Stimulated activated CD8-positive, alpha-beta memory T cell treated with anti-CD3 and anti-CD28 coated beads, Interleukin-12 subunit alpha, Interleukin-12 subunit beta, amount 100 ng/mL, for 24 hours (primary cell): ENCODE data around the gene GNG10.
"Not testable (repeated sequence)": the region's sequence is repeated elsewhere in the genome, so short reads cannot be mapped to it uniquely, and the experiment has no call there.

Experiments used
- DNase-seq: peaks from one replicate; pipeline ENCODE4 v3.0.0-alpha.2; 2020; ENCODE audit errors: extremely low read depth

GNG10 gene

GRCh38 chr9:111649016-111649415, 12.4 kb upstream of the GNG10 start:
- DNase-seq = no peak

GRCh38 chr9:111657051-111657450, 4.4 kb upstream of the GNG10 start:
- no peak for DNase-seq

DNA sequence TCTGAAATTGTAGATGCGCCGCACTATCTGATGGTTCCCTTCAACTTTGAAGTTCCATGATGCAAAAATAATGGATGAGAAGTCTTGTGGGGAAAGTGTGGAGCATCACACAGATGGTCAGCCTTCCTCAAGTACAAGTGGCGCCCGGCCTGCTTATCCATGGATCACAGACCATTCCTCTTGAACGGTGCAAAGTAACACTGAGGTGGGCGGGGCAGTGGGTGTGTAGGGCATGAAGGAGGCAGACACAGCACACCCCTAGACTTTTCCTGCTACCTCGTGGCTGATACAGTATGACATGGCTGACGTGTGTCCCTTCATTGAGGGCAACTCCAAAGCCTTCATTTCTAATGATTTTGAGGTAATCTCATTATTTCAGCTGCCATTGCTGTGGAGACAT, 2.5 kb upstream of the GNG10 start:
- DNase-seq = no peak

DNA sequence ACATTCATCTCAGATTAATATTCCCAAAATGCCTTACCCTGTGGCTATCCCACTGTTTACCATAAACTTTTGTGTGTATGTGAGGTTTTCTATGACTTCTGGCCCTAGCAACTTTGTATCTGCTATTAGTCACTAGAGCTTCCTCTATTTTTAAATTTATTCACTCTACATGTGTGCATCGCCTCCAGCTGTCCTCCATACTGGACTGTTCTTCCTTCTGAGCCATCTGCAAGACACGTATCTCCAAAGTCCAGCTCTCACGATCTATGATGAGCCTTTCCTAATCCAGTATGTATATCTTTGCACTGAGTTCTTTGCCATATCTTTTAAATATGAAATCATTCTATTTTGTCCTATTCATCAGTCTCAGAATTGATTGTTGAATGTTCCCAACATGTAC, 1.7 kb upstream of the GNG10 start:
- no peak for DNase-seq

- DNase-seq = no peak
Measured at GRCh38 chr9:111661802-111662521, 557 bp downstream of the GNG10 start.

GRCh38 chr9:111662576-111663300, 1.3 kb downstream of the GNG10 start:
- no peak for DNase-seq

- no peak for DNase-seq
Measured at GRCh38 chr9:111663301-111663823, 2.0 kb downstream of the GNG10 start.

GRCh38 chr9:111668026-111668573, 6.7 kb downstream of the GNG10 start:
- no peak for DNase-seq

GRCh38 chr9:111668601-111669000, 7.2 kb downstream of the GNG10 start:
- DNase-seq = not testable (repeated sequence)

DNA sequence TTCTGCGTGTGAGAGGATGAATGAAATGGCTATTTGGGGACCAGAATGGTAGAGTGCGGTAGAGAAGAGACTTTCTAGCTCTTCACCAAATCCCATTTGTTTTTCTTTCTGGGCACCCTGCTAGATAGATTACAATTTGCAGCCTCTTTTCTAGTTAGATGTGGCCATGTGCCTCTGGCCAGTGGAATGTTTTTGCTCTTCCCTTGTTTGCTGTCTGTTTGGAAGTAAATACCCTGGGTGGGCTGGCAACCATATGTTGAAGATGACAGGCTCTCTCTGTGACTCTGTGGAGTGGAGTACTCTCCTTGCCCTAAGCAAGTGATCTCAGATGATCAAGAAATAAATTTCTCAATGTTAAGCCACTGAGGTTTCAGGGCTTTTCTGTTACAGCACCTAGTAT, 12.9 kb downstream of the GNG10 start:
- no peak for DNase-seq

GRCh38 chr9:111676116-111676515, 14.7 kb downstream of the GNG10 start:
- no peak for DNase-seq

GRCh38 chr9:111678293-111678692, 16.9 kb downstream of the GNG10 start:
- no peak for DNase-seq

DNA sequence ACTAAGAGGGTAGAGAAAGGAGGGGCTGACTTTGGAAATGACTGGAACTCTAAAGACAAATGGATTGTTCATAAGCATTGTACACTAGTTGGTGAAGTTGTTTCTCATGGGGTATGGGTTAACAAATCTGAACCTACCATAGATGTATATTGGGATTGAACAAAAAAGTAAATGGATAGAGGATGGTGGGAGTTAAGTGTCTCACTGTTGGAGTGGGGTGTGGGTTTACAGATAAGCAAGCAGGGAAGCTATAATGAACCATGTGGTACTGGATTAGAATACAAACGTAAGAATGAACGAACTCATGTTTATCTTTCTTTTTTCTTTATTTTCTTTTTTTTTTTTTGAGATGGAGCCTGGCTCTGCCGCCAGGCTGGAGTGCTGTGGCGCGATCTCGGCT, 17.8 kb downstream of the GNG10 start:
- DNase-seq = no peak

DNA sequence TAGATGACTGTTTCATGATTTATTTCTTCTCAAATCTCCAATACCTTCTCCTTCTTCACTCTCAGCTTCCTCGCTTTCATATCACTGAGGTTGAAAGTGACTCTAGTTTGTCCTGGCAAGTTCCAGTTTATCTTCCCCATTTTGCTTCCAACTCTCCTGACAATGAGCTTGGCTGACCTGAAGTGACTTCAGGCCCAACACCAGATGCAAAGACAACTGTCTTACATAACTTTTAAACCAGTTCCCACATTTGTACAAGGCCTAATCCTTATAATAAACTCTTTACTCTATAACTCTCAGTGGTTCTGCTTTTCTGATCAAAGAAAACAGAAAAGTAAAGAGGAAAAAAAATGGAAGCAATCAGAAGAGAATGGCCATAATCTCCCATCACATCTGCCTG, 22.0 kb downstream of the GNG10 start:
- DNase-seq = no peak

- no peak for DNase-seq
Measured at GRCh38 chr9:111691672-111692329, 30.4 kb downstream of the GNG10 start.

DNA sequence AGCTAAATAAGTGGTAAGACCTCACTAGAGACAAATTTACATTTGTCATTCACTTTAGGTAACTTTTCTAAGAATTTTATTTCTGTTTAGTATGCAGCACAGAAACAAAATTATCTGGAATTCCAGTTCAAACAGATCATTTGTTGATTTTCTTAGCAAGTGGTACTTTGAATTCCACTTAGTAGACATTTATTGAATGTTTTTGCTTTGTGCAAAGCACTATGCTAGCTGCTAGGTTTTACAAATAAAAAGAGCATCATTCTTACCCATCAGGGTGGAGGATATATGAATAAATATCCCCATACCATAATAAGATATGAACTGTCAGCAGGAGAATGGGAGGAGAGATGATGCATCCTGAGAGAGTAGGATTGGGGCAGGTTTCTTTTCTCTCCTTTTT, 35.4 kb downstream of the GNG10 start:
- no peak for DNase-seq

- DNase-seq = no peak
Measured at GRCh38 chr9:111700776-111701175, 39.4 kb downstream of the GNG10 start.

DNA sequence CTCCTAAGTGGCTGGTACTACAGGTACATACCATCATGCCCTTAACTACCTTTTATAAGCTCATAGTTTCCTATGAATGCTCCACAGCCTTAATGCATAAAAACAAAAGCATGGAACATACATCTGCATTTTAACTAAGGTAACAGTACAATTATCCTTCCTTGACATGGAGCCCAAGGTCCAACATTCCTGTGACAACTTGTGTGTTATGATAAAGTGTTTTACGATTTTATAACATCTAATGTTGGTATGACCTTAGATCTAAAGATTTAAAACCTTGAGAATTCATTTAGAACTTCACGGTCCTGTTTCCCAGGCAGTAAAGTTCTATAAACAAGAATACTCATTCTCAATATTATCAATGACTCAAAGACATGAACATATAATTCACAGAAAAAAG, 43.1 kb downstream of the GNG10 start:
- DNase-seq = no peak

GRCh38 chr9:111711548-111711947, 50.1 kb downstream of the GNG10 start:
- no peak for DNase-seq

GRCh38 chr9:111712369-111712768, 51.0 kb downstream of the GNG10 start:
- no peak for DNase-seq

- DNase-seq = no peak
Measured at GRCh38 chr9:111715471-111715870, 54.1 kb downstream of the GNG10 start.

DNA sequence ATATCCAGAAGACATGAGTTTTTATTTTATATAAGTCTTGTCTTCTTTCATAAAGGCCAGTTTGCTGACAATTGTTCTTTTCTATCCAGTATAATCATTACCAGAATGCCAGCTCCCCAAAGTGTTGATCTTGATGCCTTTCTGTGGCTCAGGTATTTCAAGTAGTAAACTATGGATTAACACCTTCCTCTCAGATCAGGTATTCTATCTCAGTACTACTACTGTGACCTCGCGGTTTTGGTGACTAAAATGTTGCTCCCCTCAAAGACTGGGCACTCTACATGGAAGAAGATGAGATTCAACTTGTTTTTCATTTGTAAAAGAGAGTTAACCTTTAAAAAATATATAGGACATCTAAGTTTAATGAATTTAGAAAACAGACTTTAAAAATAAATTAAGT, 58.1 kb downstream of the GNG10 start:
- DNase-seq = no peak
